T-helper 9 cell (primary cell): Measurements from ENCODE around the gene DGCR2.
"Not testable (repeated sequence)": the region's sequence is repeated elsewhere in the genome, so short reads cannot be mapped to it uniquely, and the experiment has no call there.

ENCODE experiments used
- DNase-seq: peaks from one replicate; pipeline ENCODE4 v3.0.0-alpha.2; 2020

DGCR2 gene

DNA sequence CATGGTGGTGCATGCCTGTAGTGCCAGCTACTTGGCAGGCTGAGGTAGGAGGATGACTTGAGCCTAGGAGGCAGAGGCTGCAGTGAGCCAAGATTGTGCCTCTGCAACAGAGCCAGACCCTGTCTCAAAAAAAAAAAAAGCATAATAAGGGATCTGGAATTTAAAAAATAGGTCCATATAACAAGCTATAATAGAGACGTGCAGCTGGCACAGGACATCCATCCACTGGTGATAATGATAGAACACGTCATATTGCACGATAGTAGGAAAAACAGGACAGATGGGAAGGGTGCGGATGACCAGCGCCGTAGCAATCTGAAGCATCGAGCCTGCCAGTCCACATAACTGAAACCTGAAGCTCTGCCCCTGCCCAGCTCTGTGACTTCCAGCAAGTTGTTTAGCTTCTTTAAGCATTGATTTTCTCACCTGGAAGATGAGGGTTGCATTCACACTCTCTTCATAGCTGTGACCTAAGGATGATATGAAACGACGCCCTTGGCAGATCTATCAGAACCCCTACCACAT is 125.8 kb downstream of the DGCR2 start:
- DNase-seq = no peak

DNA sequence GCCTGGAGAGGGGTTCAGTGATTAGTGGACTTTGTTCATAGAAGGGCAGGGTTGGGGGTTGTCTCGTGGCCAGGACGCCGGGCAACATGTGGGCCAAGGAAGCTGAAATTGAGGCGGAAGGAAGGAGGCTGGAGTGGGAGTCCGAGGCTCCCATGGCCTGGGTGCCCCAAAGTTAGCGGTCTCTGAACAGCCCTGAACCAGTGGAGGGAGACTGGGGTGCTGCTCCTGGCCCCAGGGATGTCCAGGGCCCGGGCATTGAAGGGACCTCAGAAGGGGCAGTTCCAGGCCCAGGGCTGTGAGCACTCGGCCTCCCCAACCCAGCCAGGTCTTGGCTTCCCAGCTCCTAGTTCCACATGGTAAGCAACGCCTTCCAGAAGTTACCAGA is 126.9 kb downstream of the DGCR2 start:
- no peak for DNase-seq

DNA sequence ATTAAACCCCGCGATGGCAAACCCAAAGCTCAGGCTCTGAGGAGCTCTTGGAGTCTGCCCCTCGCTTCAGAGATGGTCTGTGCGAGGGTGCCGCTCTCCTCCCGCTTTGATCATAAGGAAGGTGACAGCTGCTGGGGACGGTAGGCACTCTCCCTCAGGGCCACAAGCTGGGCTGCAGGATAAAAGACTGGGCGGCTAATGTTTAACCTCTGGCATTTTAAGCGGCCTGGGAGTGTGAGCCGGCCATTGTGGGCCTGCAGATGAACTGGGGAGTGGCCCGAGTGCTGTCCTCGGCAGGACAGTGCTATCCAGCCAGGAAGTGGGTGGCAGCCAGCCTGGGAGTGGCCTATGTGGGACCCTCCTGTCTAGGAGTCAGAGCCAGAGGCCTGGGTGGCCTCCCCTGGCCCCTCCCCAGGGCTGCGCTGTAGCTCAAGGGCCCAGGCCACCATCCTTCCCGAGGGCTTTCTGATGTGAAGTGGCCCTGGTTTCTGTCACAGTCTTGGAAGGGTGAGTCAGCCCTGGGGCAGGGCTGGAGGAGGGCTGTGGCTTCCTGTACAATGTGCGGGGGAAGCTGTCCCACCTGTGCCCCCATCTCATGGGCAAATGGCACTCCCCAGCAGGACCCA is 127.4 kb downstream of the DGCR2 start:
- DNase-seq = no peak

DNA sequence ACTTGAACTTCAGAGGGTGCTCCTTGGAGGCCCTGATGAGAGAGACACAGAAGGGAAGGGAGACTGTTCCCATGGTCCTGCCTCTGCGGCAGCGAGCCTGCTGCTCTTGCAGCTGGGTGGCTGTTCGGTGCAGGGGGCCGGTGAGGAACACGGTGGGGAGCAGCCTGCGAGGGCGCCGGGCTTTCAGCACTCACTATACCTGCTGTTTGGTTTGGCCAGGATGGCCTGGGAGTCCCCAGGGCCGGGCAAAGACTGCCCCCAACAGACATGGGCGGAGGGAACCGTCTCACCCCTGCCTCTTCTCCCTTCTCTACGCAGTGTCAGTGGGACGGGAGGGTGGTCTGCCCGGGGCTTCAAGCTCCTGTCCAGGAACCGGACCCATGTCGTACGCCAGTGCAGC is 128.2 kb downstream of the DGCR2 start:
- DNase-seq = no peak

DNA sequence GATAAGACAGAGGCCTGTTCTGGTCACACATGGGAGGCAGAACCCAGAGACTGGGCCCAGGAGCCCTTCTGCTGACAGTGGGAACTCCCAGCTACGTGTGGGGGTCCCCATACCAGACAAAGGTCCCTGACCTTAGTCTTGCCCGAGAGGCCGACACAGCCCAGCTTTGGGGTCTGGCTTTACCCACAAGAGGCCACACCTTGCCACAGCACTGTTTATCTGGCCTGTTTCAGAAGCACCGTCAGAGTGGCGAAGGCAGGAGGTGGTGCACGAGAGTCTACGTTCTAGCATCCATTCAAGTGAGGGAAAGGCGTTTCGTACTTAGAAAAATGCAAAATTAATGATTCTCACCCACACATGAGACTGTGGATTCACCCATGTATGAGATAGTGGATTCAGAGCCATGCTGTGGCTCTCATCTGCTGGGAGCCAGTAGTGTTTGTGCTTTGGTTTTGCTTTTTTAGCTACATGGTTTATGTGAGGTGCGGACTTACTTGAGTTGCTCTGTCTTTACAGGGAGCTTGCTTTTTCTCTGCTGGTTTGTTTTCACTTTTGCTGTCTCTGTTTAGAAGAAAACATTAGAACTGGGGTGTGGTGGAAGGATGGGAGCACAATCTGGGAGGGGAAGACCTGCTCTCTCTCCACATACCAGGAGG is 129.5 kb downstream of the DGCR2 start:
- DNase-seq = no peak

DNA sequence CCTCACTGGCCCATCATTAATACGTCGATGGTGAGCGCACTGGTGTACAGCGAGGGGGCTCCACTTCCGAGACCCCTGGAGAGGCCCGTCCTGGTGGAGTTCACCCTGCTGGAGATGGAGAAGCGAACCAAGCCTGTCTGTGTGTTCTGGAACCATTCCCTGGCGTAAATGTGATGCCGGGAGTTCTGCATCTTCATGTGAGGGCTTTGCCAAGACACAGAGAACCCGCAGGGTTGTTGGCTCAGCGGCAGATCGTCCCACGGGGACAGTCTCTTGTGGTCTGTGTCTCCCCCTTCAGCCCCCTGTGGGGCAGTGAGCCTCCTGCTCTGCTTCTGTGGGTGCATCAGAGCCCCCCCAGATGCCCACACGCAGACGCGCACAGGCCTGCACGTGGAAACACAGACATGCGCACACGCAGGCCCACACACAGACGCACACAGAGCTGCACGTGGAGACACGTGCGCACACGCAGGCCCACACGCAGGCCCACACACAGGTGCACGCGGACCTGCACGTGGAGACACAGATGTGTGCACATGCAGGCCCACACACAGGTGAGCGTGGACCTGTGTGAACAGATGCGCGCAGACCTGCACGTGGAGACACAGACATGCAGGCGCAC is 130.3 kb downstream of the DGCR2 start:
- no peak for DNase-seq

DNA sequence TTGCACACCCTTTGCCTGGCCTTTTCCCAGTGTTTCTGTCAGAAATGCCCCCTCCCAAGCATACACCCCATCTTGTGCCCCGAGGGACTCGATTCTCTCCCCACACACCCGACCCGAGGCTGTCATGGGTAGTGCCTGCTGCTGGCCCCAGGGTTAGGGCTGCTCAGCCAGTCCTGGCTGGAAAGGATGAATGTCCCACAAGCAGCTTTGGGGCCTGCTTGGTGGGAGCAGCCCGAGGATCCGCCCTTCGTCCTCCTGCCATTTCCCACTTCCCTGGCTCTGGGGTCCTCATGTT is 131.1 kb downstream of the DGCR2 start:
- DNase-seq = no peak

DNA sequence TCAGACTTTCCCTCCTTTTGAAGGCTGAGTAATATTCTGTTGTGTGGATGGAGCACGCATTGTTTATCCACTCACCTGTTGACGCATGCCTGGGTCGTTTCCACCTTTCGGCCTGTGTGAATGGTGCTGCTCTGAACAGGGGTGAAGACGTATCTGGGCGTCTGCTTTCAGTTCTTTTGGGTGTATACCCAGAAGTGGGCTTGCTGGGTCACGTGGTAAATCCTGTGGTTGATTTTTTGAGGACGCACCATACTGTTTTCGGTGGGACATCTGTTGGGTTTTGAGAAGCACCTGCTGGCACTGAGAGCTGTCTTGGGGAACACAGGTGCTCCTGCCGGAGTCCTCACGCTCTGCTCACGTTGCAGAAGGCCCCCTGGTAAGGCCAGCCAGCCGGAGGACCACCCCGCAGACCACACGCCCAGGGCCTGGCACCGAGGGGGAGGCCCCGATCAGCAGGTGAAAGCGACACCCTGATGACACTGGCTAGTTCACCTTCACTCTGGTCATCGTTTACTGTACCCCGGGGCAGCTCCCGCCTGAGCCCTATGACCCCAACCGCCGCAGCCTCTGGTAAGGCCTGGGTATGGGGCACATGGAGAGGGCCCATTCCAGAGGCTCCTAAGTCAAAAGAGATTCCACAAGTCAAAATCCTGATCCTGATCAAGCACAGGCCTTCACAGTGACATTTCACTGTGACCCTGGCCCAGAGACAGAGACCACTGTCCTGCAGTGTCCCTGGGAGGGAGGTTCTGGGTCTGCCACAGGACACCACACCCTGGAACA is 131.7 kb downstream of the DGCR2 start:
- no peak for DNase-seq

DNA sequence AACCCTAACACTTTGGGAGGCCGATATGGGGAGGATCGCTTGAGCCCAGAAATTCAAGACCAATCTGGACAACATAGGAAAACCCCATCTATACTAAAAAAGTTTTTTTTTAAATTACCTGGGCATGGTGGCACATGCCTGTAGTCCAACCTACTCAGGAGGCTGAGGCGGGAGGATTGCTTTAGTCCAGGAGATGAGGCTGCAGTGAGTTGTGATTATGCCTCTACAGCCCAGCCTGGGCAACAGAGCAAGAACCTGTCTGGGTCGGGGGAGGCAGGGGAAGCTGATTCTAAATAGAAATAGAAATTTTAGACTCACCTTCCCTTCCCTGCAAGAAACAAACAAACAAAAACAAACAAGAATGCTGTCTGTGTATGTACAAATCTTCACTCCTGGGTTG is 133.3 kb downstream of the DGCR2 start:
- no peak for DNase-seq

DNA sequence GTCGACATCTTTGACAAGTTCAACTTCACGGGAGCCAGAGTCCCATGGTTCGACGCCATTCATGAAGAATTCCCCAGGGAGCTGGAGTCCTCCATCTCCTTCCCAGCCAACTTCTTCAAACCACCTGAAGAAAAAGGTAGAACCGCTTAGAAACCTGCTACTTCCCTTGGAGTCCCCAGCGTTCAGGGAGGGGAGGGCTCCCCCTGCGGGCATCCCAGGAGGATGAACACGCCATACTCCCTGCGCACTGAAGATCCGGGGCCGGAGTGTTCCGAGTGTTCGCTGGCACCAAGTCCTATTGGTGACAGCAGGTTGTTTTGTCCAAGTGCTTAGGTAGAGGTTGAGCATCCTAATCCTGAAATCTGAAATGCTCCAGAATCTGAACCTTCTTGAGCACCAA is 134.4 kb downstream of the DGCR2 start:
- no peak for DNase-seq

DNA sequence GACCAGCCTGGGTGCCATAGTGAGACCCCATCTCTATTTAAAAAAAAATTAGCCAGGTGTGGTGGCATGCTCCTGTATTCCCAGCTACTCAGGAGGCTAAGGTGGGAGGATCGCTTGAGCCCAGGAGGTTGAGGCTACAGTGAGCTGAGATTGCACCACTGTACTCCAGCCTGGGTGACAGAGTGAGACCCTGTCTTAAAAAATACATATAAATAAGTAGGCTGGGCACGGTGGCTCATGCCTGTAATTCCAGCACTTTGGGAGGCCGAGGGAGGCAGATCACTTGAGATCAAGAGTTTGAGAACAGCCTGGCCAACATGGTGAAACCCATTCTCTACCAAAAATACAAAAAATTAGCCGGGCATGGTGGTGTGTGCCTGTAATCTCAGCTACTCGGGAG is 135.1 kb downstream of the DGCR2 start:
- not testable (repeated sequence) for DNase-seq
